PC-9 (cell line): ENCODE results near the gene ITGAD. TPM values are rescaled to one million over a fixed set of nuclear protein-coding genes. Genes with fewer than 3 reads are reported as not detected.

Source experiments
- BruUV-seq: library from RNA; stranded (reverse); fragments of 400-500 nt; replicated peaks from 2 replicates; lab custom pipeline; 2021; lab: Mats Ljungman, UMichigan
- CTCF ChIA-PET: fragments of 300-600 bp; sonication (Branson Sonifier 250); formaldehyde crosslinking; loops from one replicate; lab custom pipeline; 2022; ENCODE audit warnings: antibody characterized with exemption; lab: Charles Lee
- POLR2A ChIA-PET: fragments of 300-600 bp; sonication (Branson Sonifier 250); formaldehyde crosslinking; loops from one replicate; lab custom pipeline; 2022; ENCODE audit warnings: antibody characterized with exemption; ENCODE audit not compliant: unreplicated experiment; lab: Charles Lee
- DNase-seq, 2 experiments: peaks; one replicate each; pipeline versions ENCODE4 v3.0.0 to v3.0.0-alpha.2; 2015 to 2022; ENCODE audit warnings: mixed read lengths in 1 of 2
- H2AFZ ChIP-seq: fragments of 200-600 bp; sonication (generic); 2 replicates; pipeline ENCODE4 v1.8.1; 2017; ENCODE audit warnings: antibody characterized with exemption
- H3F3A ChIP-seq: fragments of 200-600 bp; sonication (generic); 2 replicates; pipeline ENCODE4 v1.8.1; 2017; ENCODE audit warnings: antibody characterized with exemption, mild to moderate bottlenecking, low read depth; ENCODE audit not compliant: insufficient read depth
- H3K27ac ChIP-seq: fragments of 200-600 bp; sonication (generic); 2 replicates; pipeline ENCODE4 v1.6.1; 2016; ENCODE audit warnings: mixed run types
- H3K27me3 ChIP-seq: fragments of 200-600 bp; sonication (generic); 2 replicates; pipeline ENCODE4 v1.6.1; 2016; ENCODE audit warnings: low read depth, mixed run types; ENCODE audit not compliant: insufficient read depth
- H3K36me3 ChIP-seq: fragments of 200-600 bp; sonication (generic); 2 replicates; pipeline ENCODE4 v1.6.1; 2016; ENCODE audit warnings: low read depth, mixed run types
- H3K4me1 ChIP-seq: fragments of 200-600 bp; sonication (generic); replicated peaks from 2 replicates; pipeline ENCODE4 v1.6.1; 2016; ENCODE audit warnings: mixed run types; ENCODE audit not compliant: insufficient read depth
- H3K4me2 ChIP-seq: fragments of 200-600 bp; sonication (generic); 2 replicates; pipeline ENCODE4 v1.6.1; 2017; ENCODE audit warnings: mixed run types
- H3K4me3 ChIP-seq: fragments of 200-600 bp; sonication (generic); 2 replicates; pipeline ENCODE4 v1.6.1; 2016; ENCODE audit warnings: mixed run types
- H3K79me2 ChIP-seq: fragments of 200-600 bp; sonication (generic); 2 replicates; pipeline ENCODE4 v1.6.1; 2017; ENCODE audit warnings: low read depth, mixed run types
- H3K9me2 ChIP-seq: fragments of 200-600 bp; sonication (generic); 2 replicates; pipeline ENCODE4 v1.8.1; 2017; ENCODE audit warnings: mild to moderate bottlenecking; ENCODE audit not compliant: insufficient read depth
- H3K9me3 ChIP-seq: fragments of 200-600 bp; sonication (generic); 2 replicates; pipeline ENCODE4 v1.8.1; 2016; ENCODE audit warnings: low read depth; ENCODE audit not compliant: insufficient read depth
- H4K20me1 ChIP-seq: fragments of 200-600 bp; sonication (generic); 2 replicates; pipeline ENCODE4 v1.8.1; 2017; ENCODE audit not compliant: insufficient read depth
- CTCF ChIP-seq: fragments of 200-600 bp; sonication (generic); conservative IDR thresholded peaks from 2 replicates; pipeline ENCODE4 v1.6.1; 2017; ENCODE audit warnings: mixed run types, antibody characterized with exemption, mild to moderate bottlenecking, moderate library complexity
- EZH2 ChIP-seq: fragments of 200-600 bp; sonication (generic); IDR thresholded peaks from 2 replicates; pipeline ENCODE4 v1.8.0; 2017; ENCODE audit warnings: antibody characterized with exemption, low read depth
- intact Hi-C: fragments of 100-400 bp; cut with micrococcal nuclease; formaldehyde crosslinking; loops from one replicate; pipeline ENCODE4 v1.10.0; 2022; ENCODE audit not compliant: unreplicated experiment
- total RNA-seq: library from RNA; stranded (reverse); gene quantifications from 2 replicates; pipeline ENCODE4 v1.2.3, GENCODE V29; 2021

ITGAD gene
- total RNA-seq, 1 experiment from 2014 or later, result not detected

- H3K36me3 ChIP-seq, result no peaks in the 10 kb centered on the region
- H3K4me3 ChIP-seq, result no peak overlapping the region
- H4K20me1 ChIP-seq, result no peaks in the 10 kb centered on the region
- no peak overlapping the region for H3K27ac ChIP-seq
- H3K4me1 ChIP-seq, result no peaks in the 10 kb centered on the region
- no peaks in the 10 kb centered on the region for H3K9me3 ChIP-seq
- ChIA-PET CTCF (interaction anchor here (0.5 to 0.6 kb wide), 2 partner anchors 25 to 200 kb away, joined by 6 to 7 read pairs; no protein-coding TSS in a partner anchor), POLR2A (no interaction called here)
- H3K79me2 ChIP-seq, result no peaks in the 10 kb centered on the region
- DNase-seq, result no peak
- H3F3A ChIP-seq, result no peaks in the 10 kb centered on the region
- H3K27me3 ChIP-seq, result peaks cover 22% of the 10 kb centered on the region; the same call in 1 of the 2 replicates
- no peaks in the 10 kb centered on the region for H3K9me2 ChIP-seq
- no peak overlapping the region for H2AFZ ChIP-seq
- H3K4me2 ChIP-seq, result no peak overlapping the region
- intact Hi-C loops, result no loop called here
- no TSS peak for BruUV-seq
- no peak for TF ChIP-seq CTCF
- TF ChIP-seq EZH2, result no peak
These were observed 18.1 kb downstream of the ITGAD start for GRCh38 chr16:31411024-31411844.

- no peak for DNase-seq
- Histone ChIP-seq H3K79me2 (no peaks in the 10 kb centered on the region), H4K20me1 (no peaks in the 10 kb centered on the region), H3K27ac (no peak overlapping the region), H3K9me2 (no peaks in the 10 kb centered on the region), H3K9me3 (no peaks in the 10 kb centered on the region), H3K4me2 (no peak overlapping the region), H3K27me3 (peaks cover 27% of the 10 kb centered on the region; the same call in 1 of the 2 replicates), H3K4me3 (no peak overlapping the region), H2AFZ (no peak overlapping the region), H3F3A (no peaks in the 10 kb centered on the region), H3K36me3 (no peaks in the 10 kb centered on the region), H3K4me1 (no peaks in the 10 kb centered on the region)
- TF ChIP-seq EZH2 (no peak), CTCF (no peak)
- CTCF ChIA-PET, result no interaction called here
- intact Hi-C loops, result no loop called here
- POLR2A ChIA-PET, result interaction anchor here (0.7 kb wide), 1 partner anchor 215 kb away, joined by 3 read pairs; no protein-coding TSS in a partner anchor
- BruUV-seq, result no TSS peak
These were observed 19.6 kb downstream of the ITGAD start for GRCh38 chr16:31412750-31413149.

- no peaks in the 10 kb centered on the region for H3F3A ChIP-seq
- no peaks in the 10 kb centered on the region for H4K20me1 ChIP-seq
- DNase-seq, result no peak
- H3K4me1 ChIP-seq, result no peaks in the 10 kb centered on the region
- intact Hi-C loops, result no loop called here
- POLR2A ChIA-PET, result interaction anchor here (0.7 kb wide), 1 partner anchor 215 kb away, joined by 3 read pairs; no protein-coding TSS in a partner anchor
- H3K4me3 ChIP-seq, result no peak overlapping the region
- H3K79me2 ChIP-seq, result no peaks in the 10 kb centered on the region
- TF ChIP-seq CTCF (no peak), EZH2 (no peak)
- peaks cover 27% of the 10 kb centered on the region; the same call in 1 of the 2 replicates for H3K27me3 ChIP-seq
- BruUV-seq, result no TSS peak
- no peaks in the 10 kb centered on the region for H3K9me2 ChIP-seq
- no peaks in the 10 kb centered on the region for H3K9me3 ChIP-seq
- CTCF ChIA-PET, result no interaction called here
- H3K27ac ChIP-seq, result no peak overlapping the region
- H3K4me2 ChIP-seq, result no peak overlapping the region
- H2AFZ ChIP-seq, result no peak overlapping the region
- no peaks in the 10 kb centered on the region for H3K36me3 ChIP-seq
These were observed 20.2 kb downstream of the ITGAD start for GRCh38 chr16:31413381-31413780.
